Breast epithelium (tissue), 3 donors: ENCODE measurements around the gene HERC5.

ENCODE experiments used
- CTCF ChIP-seq, 3 donors: fragments of 450-650 bp; IDR thresholded peaks; one replicate each; pipeline ENCODE4 v1.5.1; 2016 to 2017; ENCODE audit warnings: antibody characterized with exemption in 3 of 3, mild to moderate bottlenecking in 3 of 3, moderate library complexity in 3 of 3
- POLR2A ChIP-seq: fragments of 450-650 bp; IDR thresholded peaks from one replicate; pipeline ENCODE4 v1.6.1; 2016; ENCODE audit warnings: antibody characterized with exemption, mild to moderate bottlenecking, moderate library complexity
- POLR2AphosphoS5 ChIP-seq, 3 donors: sonication (generic); formaldehyde crosslinking; IDR thresholded peaks; one replicate each; pipeline ENCODE4 v1.6.1; 2017; ENCODE audit warnings: antibody characterized with exemption in 3 of 3

- TF ChIP-seq CTCF (IDR thresholded peaks at IDR 0.05) (no peak), POLR2A (no peak), POLR2AphosphoS5 (IDR thresholded peaks at IDR 0.05) (no peak)
Measured at GRCh38 chr4:88537709-88538108, 80.8 kb downstream of the HERC5 start.
